ENCODE data around the gene ISM1. TPM values are rescaled to one million over a fixed set of nuclear protein-coding genes. Genes with fewer than 3 reads are reported as not detected.
A peak's percentile ranks its signal among the peaks of the same experiment; 100 is the strongest.

ISM1 gene
- total RNA-seq, 1 donor from 2014 or later = 4.1 TPM

- Histone ChIP-seq H3K4me3 (no peak overlapping the region), H3K4me1 (no peaks in the 10 kb centered on the region), H3K27me3 (no peaks in the 10 kb centered on the region), H3K36me3 (no peaks in the 10 kb centered on the region), H3K27ac (no peak overlapping the region), H3K9me3 (no peaks in the 10 kb centered on the region)
- intact Hi-C loops (cut with DNase I) = no loop called here
- no peak for DNase-seq
- ATAC-seq = no peak
- no peak for TF ChIP-seq CTCF (IDR thresholded peaks at IDR 0.05)
Measured at GRCh38 chr20:13286052-13286451, 65.0 kb downstream of the ISM1 start.

- intact Hi-C loops (cut with DNase I) = no loop called here
- TF ChIP-seq CTCF (IDR thresholded peaks at IDR 0.05) = no peak
- Histone ChIP-seq H3K36me3 (no peaks in the 10 kb centered on the region), H3K27me3 (no peaks in the 10 kb centered on the region), H3K4me1 (no peaks in the 10 kb centered on the region), H3K4me3 (no peak overlapping the region), H3K9me3 (no peaks in the 10 kb centered on the region), H3K27ac (no peak overlapping the region)
- ATAC-seq = peak; percentile 87
- DNase-seq = peak; percentile 74
Measured at GRCh38 chr20:13286607-13287006, 65.5 kb downstream of the ISM1 start.

GRCh38 chr20:13288357-13288756 is 67.3 kb downstream of the ISM1 start:
- no peak overlapping the region for H3K27ac ChIP-seq

GRCh38 chr20:13289031-13289430 is 68.0 kb downstream of the ISM1 start:
- no peak for TF ChIP-seq CTCF (IDR thresholded peaks at IDR 0.05)
- ATAC-seq (no peak), DNase-seq (no peak)
- H3K36me3 ChIP-seq = no peaks in the 10 kb centered on the region
- no peaks in the 10 kb centered on the region for H3K4me1 ChIP-seq
- H3K27ac ChIP-seq = no peak overlapping the region
- no peaks in the 10 kb centered on the region for H3K27me3 ChIP-seq
- no peak overlapping the region for H3K4me3 ChIP-seq
- H3K9me3 ChIP-seq = no peaks in the 10 kb centered on the region
- intact Hi-C loops (cut with DNase I) = no loop called here

More at GRCh38 chr20:13288357-13288756, 67.3 kb downstream of the ISM1 start:
- DNase-seq (no peak), ATAC-seq (no peak)
- no peak overlapping the region for H3K4me3 ChIP-seq
- intact Hi-C loops (cut with DNase I) = no loop called here
- no peak for TF ChIP-seq CTCF (IDR thresholded peaks at IDR 0.05)
- H3K4me1 ChIP-seq = no peaks in the 10 kb centered on the region
- H3K9me3 ChIP-seq = no peaks in the 10 kb centered on the region
- H3K27me3 ChIP-seq = no peaks in the 10 kb centered on the region
- no peaks in the 10 kb centered on the region for H3K36me3 ChIP-seq

- no peak for ATAC-seq
- H3K9me3 ChIP-seq = no peaks in the 10 kb centered on the region
- TF ChIP-seq CTCF (IDR thresholded peaks at IDR 0.05) = no peak
- H3K4me3 ChIP-seq = no peak overlapping the region
- H3K27me3 ChIP-seq = no peaks in the 10 kb centered on the region
- DNase-seq = no peak
- no peaks in the 10 kb centered on the region for H3K4me1 ChIP-seq
- intact Hi-C loops (cut with DNase I) = no loop called here
- no peaks in the 10 kb centered on the region for H3K36me3 ChIP-seq
- no peak overlapping the region for H3K27ac ChIP-seq
Measured at GRCh38 chr20:13290724-13291123, 69.7 kb downstream of the ISM1 start.

- intact Hi-C loops (cut with DNase I) = no loop called here
- DNase-seq (no peak), ATAC-seq (no peak)
- no peaks in the 10 kb centered on the region for H3K36me3 ChIP-seq
- H3K27ac ChIP-seq = no peak overlapping the region
- no peaks in the 10 kb centered on the region for H3K27me3 ChIP-seq
- H3K4me1 ChIP-seq = no peaks in the 10 kb centered on the region
- TF ChIP-seq CTCF (IDR thresholded peaks at IDR 0.05) = no peak
- no peaks in the 10 kb centered on the region for H3K9me3 ChIP-seq
- H3K4me3 ChIP-seq = no peak overlapping the region
Measured at GRCh38 chr20:13291157-13291556, 70.1 kb downstream of the ISM1 start.

Measured in upper lobe of right lung (tissue), 1 donor.